H1 (cell line): Measurements from ENCODE around the gene TMEM63A. TPM values are rescaled to one million over a fixed set of nuclear protein-coding genes. Genes with fewer than 3 reads are reported as not detected.

Experiments used
- BACH1 ChIP-seq: IDR thresholded peaks from 2 replicates; pipeline ENCODE4 v1.6.1; 2012; ENCODE audit warnings: low read length, improper control_type of control experiment
- NRF1 ChIP-seq: IDR thresholded peaks from 2 replicates; pipeline ENCODE4 v1.6.1; 2011; ENCODE audit warnings: mild to moderate bottlenecking, low read depth, low read length, improper control_type of control experiment
- RNF2 ChIP-seq: fragments of 200-900, 300-1000 bp; sonication (generic); IDR thresholded peaks from 2 replicates; pipeline ENCODE4 v1.7.1; 2016; ENCODE audit warnings: borderline replicate concordance, low read depth, mild to moderate bottlenecking, antibody characterized with exemption, low read length; ENCODE audit not compliant: poor library complexity, severe bottlenecking; ENCODE audit errors: missing control alignments
- TAF1 ChIP-seq: IDR thresholded peaks from 2 replicates; pipeline ENCODE4 v1.6.1; 2011; ENCODE audit warnings: mild to moderate bottlenecking, low read depth, low read length
- polyA plus RNA-seq, 7 experiments: library from polyadenylated mRNA; depleted of rRNA in 3 of 7; stranded (reverse) in 5 of 7; unstranded in 2 of 7; fragments of >200 nt in 5 of 7; fragments of 200-250 nt in 2 of 7; gene quantifications; 1 replicate in 5 of 7; 2 replicates in 1 of 7; 4 replicates in 1 of 7; pipeline versions ENCODE4 v1.2.1 to v1.2.3, GENCODE V29; 2011 to 2013; ENCODE audit warnings: missing spikeins in 2 of 7, mixed read lengths in 2 of 7
- total RNA-seq: library from RNA; stranded (reverse); fragmentation: NEBNext Ultra II Directional; extraction: Animal tissue kit (Norgen Biotek cat#: 25700); gene quantifications from 2 replicates; pipeline ENCODE4 v1.2.1, GENCODE V29; 2021

TMEM63A gene
- total and polyA plus RNA-seq, 2 of the 8 experiments (the other 6 are each of a cell fraction or from before 2014, with no cell fraction given): 26.1 to 55.4 TPM

- no peak for TF ChIP-seq RNF2
- TF ChIP-seq TAF1: no peak
- no peak for TF ChIP-seq BACH1
- no peak for TF ChIP-seq NRF1
Measured at GRCh38 chr1:225886159-225887029, 4.2 kb upstream of the TMEM63A start (continued).
